Large intestine (tissue), 12 donors: Measurements from ENCODE around the gene DPEP1. TPM values are rescaled to one million over a fixed set of nuclear protein-coding genes. Genes with fewer than 3 reads are reported as not detected.

ENCODE experiments used
- DNase-seq, 2 donors: peaks; one replicate each; pipeline versions ENCODE4 v3.0.0 to v3.0.0-alpha.2; 2013
- H3K27ac ChIP-seq: one replicate; pipeline ENCODE4 v1.5.1; 2013; ENCODE audit warnings: low read length
- H3K27me3 ChIP-seq: 2 replicates; pipeline ENCODE4 v1.6.1; 2013; ENCODE audit warnings: low read length; ENCODE audit not compliant: control insufficient read depth, insufficient read depth
- H3K36me3 ChIP-seq: 2 replicates; pipeline ENCODE4 v1.6.1; 2013; ENCODE audit warnings: low read length; ENCODE audit not compliant: control insufficient read depth, insufficient read depth
- H3K4me1 ChIP-seq: one replicate; pipeline ENCODE4 v1.6.1; 2013; ENCODE audit warnings: low read length; ENCODE audit not compliant: control insufficient read depth, insufficient read depth
- H3K4me3 ChIP-seq: one replicate; pipeline ENCODE4 v1.5.1; 2013; ENCODE audit warnings: low read length
- H3K9me3 ChIP-seq: one replicate; pipeline ENCODE4 v1.6.1; 2013; ENCODE audit warnings: mild to moderate bottlenecking, low read depth, low read length, moderate library complexity; ENCODE audit not compliant: control insufficient read depth
- WGBS: methylation state at CpG from one replicate; pipeline ENCODE4 v1.1.5; 2013; ENCODE audit warnings: low lambda C conversion rate; ENCODE audit not compliant: insufficient coverage; 5-methylcytosine and 5-hydroxymethylcytosine counted together
- long read RNA-seq, 11 donors: transcript quantifications; one replicate each; lab custom pipeline, GENCODE V29; 2026
- polyA plus RNA-seq: library from polyadenylated mRNA; unstranded; fragments of 120-200 nt; gene quantifications from one replicate; pipeline ENCODE4 v1.2.1, GENCODE V29; 2013

The DPEP1 gene
- polyA plus RNA-seq, result 165 TPM
- long read RNA-seq, donor 1, transcript DPEP1-201 (10 exons, 1,592 nt), result major isoform, 19 of 81 reads
- long read RNA-seq, donor 1, partial matches to known transcripts, result 62 of 81 reads
- long read RNA-seq, donor 1, other reads (novel, unspliced or antisense), result 0 of 81 reads
- long read RNA-seq, donor 2, transcript DPEP1-201 (10 exons, 1,592 nt), result major isoform, 50 of 254 reads
- long read RNA-seq, donor 2, transcript DPEP1-206 (3 exons, 512 nt), result minor isoform, 5 of 254 reads
- long read RNA-seq, donor 2, partial matches to known transcripts, result 161 of 254 reads
- long read RNA-seq, donor 2, other reads (novel, unspliced or antisense), result 35 of 254 reads
- long read RNA-seq, donor 3, result 0 reads
- long read RNA-seq, donor 4, transcript DPEP1-201 (10 exons, 1,592 nt), result major isoform, 7 of 31 reads
- long read RNA-seq, donor 4, partial matches to known transcripts, result 15 of 31 reads
- long read RNA-seq, donor 4, other reads (novel, unspliced or antisense), result 7 of 31 reads
- long read RNA-seq, donor 5, partial matches to known transcripts, result 0 of 2 reads
- long read RNA-seq, donor 5, other reads (novel, unspliced or antisense), result 0 of 2 reads
- long read RNA-seq, donor 6, transcript DPEP1-201 (10 exons, 1,592 nt), result major isoform, 24 of 70 reads
- long read RNA-seq, donor 6, partial matches to known transcripts, result 42 of 70 reads
- long read RNA-seq, donor 6, other reads (novel, unspliced or antisense), result 0 of 70 reads
- long read RNA-seq, donor 7, transcript DPEP1-201 (10 exons, 1,592 nt), result major isoform, 11 of 33 reads
- long read RNA-seq, donor 7, partial matches to known transcripts, result 22 of 33 reads
- long read RNA-seq, donor 7, other reads (novel, unspliced or antisense), result 0 of 33 reads
- long read RNA-seq, donor 8, transcript DPEP1-201 (10 exons, 1,592 nt), result major isoform, 32 of 215 reads
- long read RNA-seq, donor 8, transcript DPEP1-206 (3 exons, 512 nt), result minor isoform, 10 of 215 reads
- long read RNA-seq, donor 8, partial matches to known transcripts, result 133 of 215 reads
- long read RNA-seq, donor 8, other reads (novel, unspliced or antisense), result 40 of 215 reads
- long read RNA-seq, donor 9, transcript DPEP1-201 (10 exons, 1,592 nt), result major isoform, 35 of 156 reads
- long read RNA-seq, donor 9, partial matches to known transcripts, result 86 of 156 reads
- long read RNA-seq, donor 9, other reads (novel, unspliced or antisense), result 28 of 156 reads
- long read RNA-seq, donor 10, transcript DPEP1-201 (10 exons, 1,592 nt), result major isoform, 20 of 87 reads
- long read RNA-seq, donor 10, partial matches to known transcripts, result 56 of 87 reads
- long read RNA-seq, donor 10, other reads (novel, unspliced or antisense), result 7 of 87 reads
- long read RNA-seq, donor 11, transcript DPEP1-201 (10 exons, 1,592 nt), result major isoform, 18 of 69 reads
- long read RNA-seq, donor 11, partial matches to known transcripts, result 29 of 69 reads
- long read RNA-seq, donor 11, other reads (novel, unspliced or antisense), result 20 of 69 reads

GRCh38 chr16:89613231-89613953 is at the start of gene DPEP1:
Gene DPEP1, plus strand, starts transcription at chr16:89613642. Its CDS starts 16,769 bp downstream, at chr16:89630411.
- Histone ChIP-seq H3K4me3 (peak within 1 kb of the TSS; percentile 70), H3K4me1 (peaks cover 51% of the 10 kb centered on the region), H3K9me3 (peaks cover 20% of the 10 kb centered on the region), H3K36me3 (no peaks in the 10 kb centered on the region), H3K27ac (peak within 1 kb of the TSS; percentile 87), H3K27me3 (no peaks in the 10 kb centered on the region)
- DNase-seq, result peak; percentile 77 to 90
- WGBS, result no CpG with 5 or more reads among the region's 19 CpGs

- WGBS, result no CpG with 5 or more reads among the region's 22 CpGs
- DNase-seq, result peak in 1 of 2 donors; percentile 60
- Histone ChIP-seq H3K27ac (peak overlapping the region; percentile 83), H3K27me3 (peaks cover 3% of the 10 kb centered on the region), H3K4me1 (peaks cover 46% of the 10 kb centered on the region), H3K36me3 (peaks cover 38% of the 10 kb centered on the region), H3K4me3 (no peak overlapping the region), H3K9me3 (peaks cover 5% of the 10 kb centered on the region)
Measured at GRCh38 chr16:89564476-89565255, 48.8 kb upstream of the DPEP1 start.

- Histone ChIP-seq H3K9me3 (peaks cover 5% of the 10 kb centered on the region), H3K27ac (peak overlapping the region; percentile 83), H3K27me3 (peaks cover 3% of the 10 kb centered on the region), H3K4me1 (peaks cover 45% of the 10 kb centered on the region), H3K4me3 (peak overlapping the region; percentile 34), H3K36me3 (peaks cover 38% of the 10 kb centered on the region)
- no peak for DNase-seq
- no CpG with 5 or more reads among the region's 3 CpGs for WGBS
Measured at GRCh38 chr16:89565256-89565505, 48.3 kb upstream of the DPEP1 start.

GRCh38 chr16:89565506-89566372 is 47.7 kb upstream of the DPEP1 start:
- Histone ChIP-seq H3K36me3 (peaks cover 38% of the 10 kb centered on the region), H3K9me3 (peaks cover 5% of the 10 kb centered on the region), H3K4me3 (peak overlapping the region; percentile 34), H3K4me1 (peaks cover 45% of the 10 kb centered on the region), H3K27ac (peak overlapping the region; percentile 83), H3K27me3 (peaks cover 3% of the 10 kb centered on the region)
- WGBS, result no CpG with 5 or more reads among the region's 46 CpGs
- peak; percentile 85 to 86 for DNase-seq

- Histone ChIP-seq H3K27me3 (peaks cover 5% of the 10 kb centered on the region), H3K4me1 (peaks cover 47% of the 10 kb centered on the region), H3K36me3 (peaks cover 20% of the 10 kb centered on the region), H3K9me3 (peaks cover 2% of the 10 kb centered on the region), H3K4me3 (no peak overlapping the region), H3K27ac (no peak overlapping the region)
- WGBS, result 100% methylated on average over 1 of the region's 30 CpGs
- no peak for DNase-seq
Measured at GRCh38 chr16:89567656-89568594, 45.5 kb upstream of the DPEP1 start.

GRCh38 chr16:89569506-89570341 is 43.7 kb upstream of the DPEP1 start:
- Histone ChIP-seq H3K4me1 (peaks cover 39% of the 10 kb centered on the region), H3K9me3 (peaks cover 2% of the 10 kb centered on the region), H3K27me3 (peaks cover 15% of the 10 kb centered on the region), H3K4me3 (no peak overlapping the region), H3K27ac (no peak overlapping the region), H3K36me3 (peaks cover 2% of the 10 kb centered on the region)
- DNase-seq, result no peak
- WGBS, result no CpG with 5 or more reads among the region's 23 CpGs

DNA sequence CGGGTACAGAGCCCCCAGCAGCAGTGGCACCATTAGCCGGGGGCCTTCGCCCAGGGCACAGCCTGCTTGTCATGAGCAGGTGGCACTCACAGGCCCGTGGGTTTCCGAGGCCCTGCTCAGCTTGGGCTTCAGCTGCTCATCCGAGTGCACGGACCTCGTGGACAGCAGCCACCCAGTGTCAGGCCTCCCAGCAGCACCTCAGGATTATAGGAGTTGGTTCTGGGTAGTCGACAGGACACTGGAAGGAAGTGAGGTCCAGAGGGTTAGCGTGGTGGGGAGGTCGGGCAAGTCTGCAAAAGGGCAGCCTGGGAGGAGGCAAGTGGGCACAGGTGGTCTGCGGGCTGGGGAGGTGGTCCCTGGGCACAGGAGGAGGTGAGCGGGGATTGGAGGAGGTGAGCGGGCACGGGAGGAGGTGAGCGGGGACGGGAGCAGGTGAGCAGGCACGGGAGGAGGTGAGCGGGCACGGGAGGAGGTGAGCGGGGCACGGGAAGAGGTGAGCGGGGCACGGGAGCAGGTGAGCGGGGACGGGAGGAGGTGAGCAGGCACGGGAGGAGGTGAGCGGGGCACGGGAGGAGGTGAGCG is 43.0 kb upstream of the DPEP1 start:
- DNase-seq, result no peak
- no peak overlapping the region for H3K27ac ChIP-seq
- H3K27me3 ChIP-seq, result peaks cover 22% of the 10 kb centered on the region
- peaks cover 2% of the 10 kb centered on the region for H3K9me3 ChIP-seq
- no peak overlapping the region for H3K4me3 ChIP-seq
- WGBS, result no CpG with 5 or more reads among the region's 30 CpGs
- no peaks in the 10 kb centered on the region for H3K36me3 ChIP-seq
- peaks cover 37% of the 10 kb centered on the region for H3K4me1 ChIP-seq
